Measurements from ENCODE around the gene TRAF3. TPM values are rescaled to one million over a fixed set of nuclear protein-coding genes. Genes with fewer than 3 reads are reported as not detected.

The TRAF3 gene
- total and polyA plus RNA-seq, 2 donors, result 9.2 to 14.6 TPM

DNA sequence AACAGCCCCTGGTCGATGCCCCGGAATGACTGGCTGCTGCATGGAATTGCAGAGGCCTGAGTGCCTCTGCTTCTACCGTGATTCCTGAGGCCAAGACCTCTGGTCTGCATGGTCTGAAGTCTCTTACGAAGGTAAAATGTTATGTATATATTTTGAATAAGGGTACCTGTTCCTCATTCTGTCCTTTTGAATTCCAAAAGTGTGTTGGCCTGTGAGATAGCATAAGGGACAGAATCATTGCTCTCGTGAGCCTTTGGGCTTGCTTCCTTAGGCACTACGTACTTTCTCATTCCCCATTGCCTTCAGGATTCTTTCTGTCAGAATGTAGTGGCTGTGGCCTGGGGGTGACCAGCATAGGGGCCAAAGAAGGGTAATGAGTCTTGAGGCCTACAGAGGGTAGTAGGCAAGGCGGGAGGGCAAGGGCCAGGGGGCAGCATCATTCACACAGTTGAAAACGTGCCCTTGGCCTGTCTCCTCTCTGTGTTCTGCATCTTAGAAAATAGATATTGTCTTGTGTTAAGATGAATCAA lies 19.5 kb downstream of the TRAF3 start:
- H3K36me3 ChIP-seq (ENCODE audit: control insufficient read depth in 2 of 2, insufficient read depth in 2 of 2, low read length in 1 of 2), result peaks cover 0 to 3% of the 10 kb centered on the region in 2 donors
- H3K9me3 ChIP-seq (ENCODE audit: control insufficient read depth in 2 of 2, insufficient read depth in 1 of 2, low read length in 1 of 2), result peaks cover 0 to 1% of the 10 kb centered on the region in 2 donors
- no peaks in the 10 kb centered on the region for H3K27me3 ChIP-seq (ENCODE audit: control insufficient read depth in 2 of 2, insufficient read depth in 1 of 2, low read length in 1 of 2)
- H3K27ac ChIP-seq (ENCODE audit: low read depth in 1 of 2, low read length in 1 of 2), result no peak overlapping the region
- DNase-seq (ENCODE audit: low read depth in 6 of 9, low spot score in 9 of 9), result no peak
- peaks cover 0 to 6% of the 10 kb centered on the region in 2 donors for H3K4me1 ChIP-seq (ENCODE audit: control insufficient read depth in 2 of 2, insufficient read depth in 2 of 2, low read length in 2 of 2)
- H3K4me3 ChIP-seq (ENCODE audit: low read length in 2 of 2), result no peak overlapping the region
- WGBS, result 99% methylated on average over 8 of the region's 8 CpGs

DNA sequence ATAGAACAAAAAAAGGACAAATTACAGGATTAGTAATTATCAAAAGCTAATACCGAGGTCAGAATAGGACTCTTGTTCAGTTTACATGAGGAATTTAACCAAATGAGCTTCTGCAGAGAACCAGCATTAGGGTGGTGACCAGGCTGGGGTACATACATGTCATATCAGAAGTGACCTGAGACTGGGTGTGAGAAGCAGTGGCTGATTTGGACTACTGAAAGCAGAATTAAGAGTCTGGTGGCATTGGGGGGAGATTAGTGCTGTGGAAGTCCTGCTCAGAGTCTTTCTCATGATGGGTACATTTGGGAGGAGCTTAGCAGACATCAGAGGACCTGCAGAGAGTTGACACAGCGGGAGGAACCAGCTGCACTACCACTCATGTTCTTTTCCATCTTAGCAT lies 21.7 kb downstream of the TRAF3 start:
- no peaks in the 10 kb centered on the region for H3K36me3 ChIP-seq (ENCODE audit: control insufficient read depth in 2 of 2, insufficient read depth in 2 of 2, low read length in 1 of 2)
- no peak for DNase-seq (ENCODE audit: low read depth in 6 of 9, low spot score in 9 of 9)
- no peaks in the 10 kb centered on the region for H3K27me3 ChIP-seq (ENCODE audit: control insufficient read depth in 2 of 2, insufficient read depth in 1 of 2, low read length in 1 of 2)
- no peak overlapping the region for H3K4me3 ChIP-seq (ENCODE audit: low read length in 2 of 2)
- 93% methylated on average over 2 of the region's 2 CpGs for WGBS
- H3K9me3 ChIP-seq (ENCODE audit: control insufficient read depth in 2 of 2, insufficient read depth in 1 of 2, low read length in 1 of 2), result no peaks in the 10 kb centered on the region
- peaks cover 0 to 6% of the 10 kb centered on the region in 2 donors for H3K4me1 ChIP-seq (ENCODE audit: control insufficient read depth in 2 of 2, insufficient read depth in 2 of 2, low read length in 2 of 2)
- no peak overlapping the region for H3K27ac ChIP-seq (ENCODE audit: low read depth in 1 of 2, low read length in 1 of 2)

- no peak for DNase-seq (ENCODE audit: low read depth in 6 of 9, low spot score in 9 of 9)
- Histone ChIP-seq H3K9me3 (ENCODE audit: control insufficient read depth in 2 of 2, insufficient read depth in 1 of 2, low read length in 1 of 2) (no peaks in the 10 kb centered on the region), H3K4me1 (ENCODE audit: control insufficient read depth in 2 of 2, insufficient read depth in 2 of 2, low read length in 2 of 2) (peaks cover 0 to 6% of the 10 kb centered on the region in 2 donors), H3K36me3 (ENCODE audit: control insufficient read depth in 2 of 2, insufficient read depth in 2 of 2, low read length in 1 of 2) (no peaks in the 10 kb centered on the region), H3K27me3 (ENCODE audit: control insufficient read depth in 2 of 2, insufficient read depth in 1 of 2, low read length in 1 of 2) (no peaks in the 10 kb centered on the region), H3K4me3 (ENCODE audit: low read length in 2 of 2) (no peak overlapping the region), H3K27ac (ENCODE audit: low read depth in 1 of 2, low read length in 1 of 2) (no peak overlapping the region)
- 95% methylated on average over 8 of the region's 8 CpGs for WGBS
Measured at GRCh38 chr14:102799684-102800562, 22.7 kb downstream of the TRAF3 start.

- peaks cover 0 to 15% of the 10 kb centered on the region in 2 donors for H3K4me1 ChIP-seq (ENCODE audit: control insufficient read depth in 2 of 2, insufficient read depth in 2 of 2, low read length in 2 of 2)
- WGBS, result 98% methylated on average over 6 of the region's 6 CpGs
- H3K27ac ChIP-seq (ENCODE audit: low read depth in 1 of 2, low read length in 1 of 2), result no peak overlapping the region
- no peaks in the 10 kb centered on the region for H3K27me3 ChIP-seq (ENCODE audit: control insufficient read depth in 2 of 2, insufficient read depth in 1 of 2, low read length in 1 of 2)
- no peaks in the 10 kb centered on the region for H3K36me3 ChIP-seq (ENCODE audit: control insufficient read depth in 2 of 2, insufficient read depth in 2 of 2, low read length in 1 of 2)
- no peaks in the 10 kb centered on the region for H3K9me3 ChIP-seq (ENCODE audit: control insufficient read depth in 2 of 2, insufficient read depth in 1 of 2, low read length in 1 of 2)
- no peak overlapping the region for H3K4me3 ChIP-seq (ENCODE audit: low read length in 2 of 2)
- no peak for DNase-seq (ENCODE audit: low read depth in 6 of 9, low spot score in 9 of 9)
Measured at GRCh38 chr14:102802834-102803523, 25.7 kb downstream of the TRAF3 start.

DNA sequence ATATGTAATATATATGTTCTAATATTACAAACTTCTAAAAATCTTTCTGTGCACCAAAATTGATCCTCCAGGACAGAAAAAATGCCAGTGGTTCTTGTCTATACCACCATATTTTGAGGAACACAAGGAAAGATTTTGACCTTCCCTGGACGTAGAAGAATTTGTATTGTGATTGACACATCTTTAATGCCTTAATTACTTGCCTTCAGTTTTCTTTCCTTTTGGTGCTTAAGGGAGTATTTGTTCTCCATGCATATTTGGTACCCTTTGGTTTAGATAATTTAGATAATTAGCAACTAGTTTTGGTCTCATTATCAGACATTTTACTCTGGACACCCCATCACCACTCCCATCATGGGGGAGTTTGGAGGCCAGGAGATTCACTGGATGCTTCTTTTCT lies 27.6 kb downstream of the TRAF3 start:
- no peak overlapping the region for H3K27ac ChIP-seq (ENCODE audit: low read depth in 1 of 2, low read length in 1 of 2)
- H3K27me3 ChIP-seq (ENCODE audit: control insufficient read depth in 2 of 2, insufficient read depth in 1 of 2, low read length in 1 of 2), result no peaks in the 10 kb centered on the region
- peaks cover 0 to 9% of the 10 kb centered on the region in 2 donors for H3K4me1 ChIP-seq (ENCODE audit: control insufficient read depth in 2 of 2, insufficient read depth in 2 of 2, low read length in 2 of 2)
- DNase-seq (ENCODE audit: low read depth in 6 of 9, low spot score in 9 of 9), result no peak
- no peaks in the 10 kb centered on the region for H3K9me3 ChIP-seq (ENCODE audit: control insufficient read depth in 2 of 2, insufficient read depth in 1 of 2, low read length in 1 of 2)
- no peaks in the 10 kb centered on the region for H3K36me3 ChIP-seq (ENCODE audit: control insufficient read depth in 2 of 2, insufficient read depth in 2 of 2, low read length in 1 of 2)
- H3K4me3 ChIP-seq (ENCODE audit: low read length in 2 of 2), result no peak overlapping the region
- 95% methylated on average over 1 of the region's 1 CpG for WGBS

- H3K4me3 ChIP-seq (ENCODE audit: low read length in 2 of 2), result no peak overlapping the region
- no peaks in the 10 kb centered on the region for H3K36me3 ChIP-seq (ENCODE audit: control insufficient read depth in 2 of 2, insufficient read depth in 2 of 2, low read length in 1 of 2)
- peak in 1 of 9 donors; percentile 25 for DNase-seq (ENCODE audit: low read depth in 6 of 9, low spot score in 9 of 9)
- H3K27ac ChIP-seq (ENCODE audit: low read depth in 1 of 2, low read length in 1 of 2), result peak overlapping the region; percentile 18 to 54
- no peaks in the 10 kb centered on the region for H3K9me3 ChIP-seq (ENCODE audit: control insufficient read depth in 2 of 2, insufficient read depth in 1 of 2, low read length in 1 of 2)
- peaks cover 0 to 9% of the 10 kb centered on the region in 2 donors for H3K4me1 ChIP-seq (ENCODE audit: control insufficient read depth in 2 of 2, insufficient read depth in 2 of 2, low read length in 2 of 2)
- 85% methylated on average over 9 of the region's 9 CpGs for WGBS
- H3K27me3 ChIP-seq (ENCODE audit: control insufficient read depth in 2 of 2, insufficient read depth in 1 of 2, low read length in 1 of 2), result no peaks in the 10 kb centered on the region
Measured at GRCh38 chr14:102805371-102805891, 28.2 kb downstream of the TRAF3 start.

- Histone ChIP-seq H3K36me3 (ENCODE audit: control insufficient read depth in 2 of 2, insufficient read depth in 2 of 2, low read length in 1 of 2) (no peaks in the 10 kb centered on the region), H3K27ac (ENCODE audit: low read depth in 1 of 2, low read length in 1 of 2) (no peak overlapping the region), H3K4me3 (ENCODE audit: low read length in 2 of 2) (no peak overlapping the region), H3K27me3 (ENCODE audit: control insufficient read depth in 2 of 2, insufficient read depth in 1 of 2, low read length in 1 of 2) (no peaks in the 10 kb centered on the region), H3K9me3 (ENCODE audit: control insufficient read depth in 2 of 2, insufficient read depth in 1 of 2, low read length in 1 of 2) (no peaks in the 10 kb centered on the region), H3K4me1 (ENCODE audit: control insufficient read depth in 2 of 2, insufficient read depth in 2 of 2, low read length in 2 of 2) (peaks cover 0 to 9% of the 10 kb centered on the region in 2 donors)
- 96% methylated on average over 5 of the region's 5 CpGs for WGBS
- DNase-seq (ENCODE audit: low read depth in 6 of 9, low spot score in 9 of 9), result no peak
Measured at GRCh38 chr14:102805941-102806340, 28.7 kb downstream of the TRAF3 start.

DNA sequence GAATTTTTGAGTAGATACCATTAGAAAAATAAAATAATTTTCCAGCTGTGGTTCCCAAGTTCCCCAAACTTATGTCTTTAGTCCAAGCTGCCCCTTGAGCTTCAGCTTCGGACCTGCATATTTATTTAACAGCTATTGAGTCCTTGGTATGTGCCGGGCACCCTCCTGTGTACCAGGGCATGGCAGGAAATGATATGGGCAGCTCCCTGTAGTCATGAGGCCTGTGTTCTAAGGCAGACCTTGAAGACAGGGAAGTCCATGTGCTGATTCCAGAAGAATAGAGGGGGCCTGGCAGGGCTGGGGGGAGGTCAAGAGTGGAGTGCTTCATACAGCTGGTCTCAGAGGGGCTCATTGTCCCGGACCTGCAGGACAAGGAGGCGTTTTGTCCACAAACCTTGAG lies 29.2 kb downstream of the TRAF3 start:
- Histone ChIP-seq H3K9me3 (ENCODE audit: control insufficient read depth in 2 of 2, insufficient read depth in 1 of 2, low read length in 1 of 2) (no peaks in the 10 kb centered on the region), H3K27me3 (ENCODE audit: control insufficient read depth in 2 of 2, insufficient read depth in 1 of 2, low read length in 1 of 2) (no peaks in the 10 kb centered on the region), H3K4me3 (ENCODE audit: low read length in 2 of 2) (no peak overlapping the region), H3K27ac (ENCODE audit: low read depth in 1 of 2, low read length in 1 of 2) (no peak overlapping the region), H3K4me1 (ENCODE audit: control insufficient read depth in 2 of 2, insufficient read depth in 2 of 2, low read length in 2 of 2) (peaks cover 0 to 9% of the 10 kb centered on the region in 2 donors), H3K36me3 (ENCODE audit: control insufficient read depth in 2 of 2, insufficient read depth in 2 of 2, low read length in 1 of 2) (no peaks in the 10 kb centered on the region)
- 97% methylated on average over 4 of the region's 4 CpGs for WGBS
- no peak for DNase-seq (ENCODE audit: low read depth in 6 of 9, low spot score in 9 of 9)

DNA sequence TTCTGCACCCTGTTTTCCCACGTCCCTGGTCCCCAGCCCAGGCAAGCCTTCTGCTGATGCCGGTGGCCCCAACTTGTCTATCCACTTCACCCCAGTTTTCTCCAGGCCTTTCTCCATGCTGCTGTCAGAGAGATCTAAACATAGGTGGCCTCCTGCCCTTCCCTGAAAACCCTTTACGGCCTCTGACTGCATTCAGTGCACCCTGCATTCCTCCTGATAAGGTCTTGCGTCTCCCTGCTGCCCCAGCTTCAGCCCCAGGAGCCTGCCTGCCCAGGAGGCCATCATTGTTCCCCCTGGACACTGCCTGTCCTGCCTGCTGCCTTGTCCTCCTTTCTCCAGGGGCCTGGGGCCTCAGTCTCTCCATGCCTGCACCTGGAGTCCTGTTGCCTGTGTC lies 29.8 kb downstream of the TRAF3 start:
- no peaks in the 10 kb centered on the region for H3K36me3 ChIP-seq (ENCODE audit: control insufficient read depth in 2 of 2, insufficient read depth in 2 of 2, low read length in 1 of 2)
- 98% methylated on average over 4 of the region's 4 CpGs for WGBS
- H3K9me3 ChIP-seq (ENCODE audit: control insufficient read depth in 2 of 2, insufficient read depth in 1 of 2, low read length in 1 of 2), result no peaks in the 10 kb centered on the region
- no peak overlapping the region for H3K27ac ChIP-seq (ENCODE audit: low read depth in 1 of 2, low read length in 1 of 2)
- H3K27me3 ChIP-seq (ENCODE audit: control insufficient read depth in 2 of 2, insufficient read depth in 1 of 2, low read length in 1 of 2), result no peaks in the 10 kb centered on the region
- H3K4me3 ChIP-seq (ENCODE audit: low read length in 2 of 2), result no peak overlapping the region
- H3K4me1 ChIP-seq (ENCODE audit: control insufficient read depth in 2 of 2, insufficient read depth in 2 of 2, low read length in 2 of 2), result peaks cover 0 to 9% of the 10 kb centered on the region in 2 donors
- no peak for DNase-seq (ENCODE audit: low read depth in 6 of 9, low spot score in 9 of 9)
